CD4-positive, CD25-positive, alpha-beta regulatory T cell (primary cell): ENCODE data around the gene CHPF. TPM values are rescaled to one million over a fixed set of nuclear protein-coding genes. Genes with fewer than 3 reads are reported as not detected.

Experiments
- ATAC-seq, 2 donors: fragments of 150-1000 bp; cut with Tn5 transposase; one replicate each; pipeline ENCODE4 v1.10.0; 2021; ENCODE audit warnings: low read depth in 2 of 2, moderate number of reproducible peaks in 2 of 2, moderate library complexity in 1 of 2
- DNase-seq, 3 donors: peaks; one replicate each; pipeline versions ENCODE4 v3.0.0 to v3.0.0-alpha.2; 2012 to 2022; ENCODE audit warnings: mixed read lengths in 1 of 3
- H3K27ac ChIP-seq: one replicate; pipeline ENCODE4 v1.7.0; 2013; ENCODE audit warnings: mild to moderate bottlenecking, low read length; ENCODE audit not compliant: insufficient read depth, poor library complexity, severe bottlenecking
- H3K27me3 ChIP-seq: one replicate; pipeline ENCODE4 v1.7.0; 2013; ENCODE audit warnings: low read length; ENCODE audit not compliant: control insufficient read depth, insufficient read depth
- H3K36me3 ChIP-seq: one replicate; pipeline ENCODE4 v1.7.0; 2013; ENCODE audit warnings: mild to moderate bottlenecking, low read length, moderate library complexity; ENCODE audit not compliant: control insufficient read depth, insufficient read depth
- H3K4me1 ChIP-seq: 2 replicates; pipeline ENCODE4 v1.7.0; 2013; ENCODE audit warnings: mild to moderate bottlenecking, low read length; ENCODE audit not compliant: insufficient read depth, control insufficient read depth, poor library complexity, severe bottlenecking
- H3K4me3 ChIP-seq: one replicate; pipeline ENCODE4 v1.7.0; 2013; ENCODE audit warnings: low read depth, mild to moderate bottlenecking, low read length, moderate library complexity
- H3K9me3 ChIP-seq, 2 experiments: 1 replicate in 1 of 2; 2 replicates in 1 of 2; pipeline ENCODE4 v1.7.0; 2013; ENCODE audit warnings: low read length in 2 of 2, mild to moderate bottlenecking in 1 of 2, moderate library complexity in 1 of 2; ENCODE audit not compliant: control insufficient read depth in 2 of 2
- H3K27ac Mint-ChIP-seq, 3 donors: one replicate each; pipeline ENCODE4 v1.8.0; 2020 to 2022; ENCODE audit warnings: mild to moderate bottlenecking in 3 of 3, mixed read lengths in 3 of 3, moderate library complexity in 2 of 3
- H3K27me3 Mint-ChIP-seq: one replicate; pipeline ENCODE4 v1.8.0; 2022; ENCODE audit warnings: mild to moderate bottlenecking, mixed read lengths
- H3K36me3 Mint-ChIP-seq: one replicate; pipeline ENCODE4 v1.8.0; 2020; ENCODE audit warnings: mixed read lengths
- H3K4me1 Mint-ChIP-seq, 4 donors: one replicate each; pipeline ENCODE4 v1.8.0; 2020 to 2022; ENCODE audit warnings: mixed read lengths in 4 of 4, mild to moderate bottlenecking in 1 of 4
- H3K4me3 Mint-ChIP-seq, 4 donors: one replicate each; pipeline ENCODE4 v1.8.0; 2020 to 2022; ENCODE audit warnings: mild to moderate bottlenecking in 4 of 4, mixed read lengths in 4 of 4, moderate library complexity in 3 of 4
- H3K9me3 Mint-ChIP-seq, 7 donors: one replicate each; pipeline ENCODE4 v1.8.0; 2020 to 2022; ENCODE audit warnings: mixed read lengths in 7 of 7, mild to moderate bottlenecking in 3 of 7, moderate library complexity in 2 of 7
- polyA plus RNA-seq, 4 donors: library from polyadenylated mRNA; unstranded; fragments of 300-500 nt; fragmentation: Illumina TruSeq; gene quantifications; one replicate each; pipeline ENCODE4 v1.2.3, GENCODE V29; 2021
- total RNA-seq: library from RNA; stranded (reverse); gene quantifications from one replicate; pipeline ENCODE4 v1.2.3, GENCODE V29; 2022

CHPF gene
- total and polyA plus RNA-seq, 5 donors from 2014 or later, result 3.0 to 6.6 (median 4.5) TPM

DNA sequence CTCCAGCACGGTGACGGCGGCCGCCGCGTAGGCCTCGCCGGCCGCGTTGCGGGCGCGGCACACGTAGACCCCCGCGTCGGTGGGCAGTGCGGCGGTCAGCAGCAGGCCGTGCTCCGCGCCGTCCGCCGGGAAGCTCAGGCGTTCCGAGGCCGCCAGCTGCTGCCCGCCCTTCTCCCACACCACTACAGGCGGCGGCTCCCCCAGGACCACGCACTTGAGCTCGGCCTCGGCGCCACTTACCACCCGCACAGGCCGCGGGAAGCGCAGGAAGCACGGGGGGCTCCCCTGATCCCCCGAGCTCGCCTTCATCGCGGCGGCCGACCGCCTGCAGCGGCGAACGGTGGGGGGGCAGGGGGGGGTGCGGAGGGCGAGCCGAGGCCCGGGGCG lies 27.3 kb upstream of the CHPF start:
- Histone ChIP-seq H3K36me3 (no peaks in the 10 kb centered on the region), H3K4me1 (peaks cover 6% of the 10 kb centered on the region), H3K27me3 (peaks cover 6% of the 10 kb centered on the region), H3K4me3 (no peak overlapping the region), H3K27ac (no peak overlapping the region), H3K9me3 (no peaks in the 10 kb centered on the region)
- peaks cover 0 to 3% (median 1%) of the 10 kb centered on the region in 4 donors for H3K4me1 Mint-ChIP-seq
- no peaks in the 10 kb centered on the region for H3K36me3 Mint-ChIP-seq
- no peak for ATAC-seq
- H3K27me3 Mint-ChIP-seq, result peaks cover 46% of the 10 kb centered on the region
- DNase-seq, result no peak
- H3K9me3 Mint-ChIP-seq, result peaks cover 0 to 3% (median 0%) of the 10 kb centered on the region in 7 donors
- no peak overlapping the region for H3K27ac Mint-ChIP-seq
- H3K4me3 Mint-ChIP-seq, result no peak overlapping the region

DNA sequence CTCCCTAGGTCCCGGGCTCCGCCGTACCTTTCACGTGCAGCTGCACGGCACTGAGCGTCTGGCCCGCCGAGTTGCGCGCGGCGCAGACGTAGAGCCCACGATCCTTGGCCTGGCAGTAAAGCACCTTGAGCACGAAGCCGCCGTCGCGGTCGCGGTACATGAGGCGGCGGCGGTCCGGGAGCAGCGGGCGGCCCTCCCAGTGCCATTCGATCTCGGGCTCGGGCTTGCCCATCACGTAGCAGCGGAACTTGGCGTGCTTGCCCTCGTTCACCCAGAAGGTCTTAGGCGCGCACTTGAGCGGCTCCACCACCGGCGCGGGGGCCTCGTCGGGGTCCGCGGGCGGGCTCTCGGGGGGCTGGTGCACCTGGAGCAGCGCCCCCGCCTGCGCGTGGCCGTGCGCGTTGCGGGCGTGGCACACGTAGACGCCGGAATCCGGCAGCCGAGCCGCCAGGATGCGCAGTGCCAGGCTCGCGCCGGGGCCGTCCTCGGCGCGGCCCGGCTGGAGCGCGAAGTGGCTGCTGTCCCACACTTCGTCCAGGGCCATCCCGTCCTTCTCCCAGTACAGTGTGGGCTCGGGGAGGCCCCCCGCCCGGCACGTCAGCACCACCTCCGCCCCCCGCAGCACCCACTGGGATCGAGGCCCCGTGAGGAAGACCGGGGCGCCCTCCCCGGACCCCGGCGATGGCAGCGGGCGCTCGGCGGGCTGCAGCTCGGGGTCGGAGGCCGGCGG lies 26.8 kb upstream of the CHPF start:
- Mint-ChIP-seq H3K27ac (no peak overlapping the region), H3K9me3 (peaks cover 0 to 3% (median 0%) of the 10 kb centered on the region in 7 donors), H3K27me3 (peaks cover 40% of the 10 kb centered on the region), H3K36me3 (no peaks in the 10 kb centered on the region), H3K4me1 (peaks cover 0 to 3% (median under 1%) of the 10 kb centered on the region in 4 donors), H3K4me3 (peak overlapping the region in 1 of 4 donors; percentile 11)
- no peak for DNase-seq
- Histone ChIP-seq H3K4me3 (no peak overlapping the region), H3K36me3 (no peaks in the 10 kb centered on the region), H3K9me3 (no peaks in the 10 kb centered on the region), H3K27ac (no peak overlapping the region), H3K4me1 (peaks cover 6% of the 10 kb centered on the region), H3K27me3 (peaks cover 6% of the 10 kb centered on the region)
- no peak for ATAC-seq

- peaks cover 6% of the 10 kb centered on the region for H3K27me3 ChIP-seq
- no peak for ATAC-seq
- peaks cover 0 to 3% (median 0%) of the 10 kb centered on the region in 4 donors for H3K4me1 Mint-ChIP-seq
- H3K27ac Mint-ChIP-seq, result no peak overlapping the region
- H3K4me3 ChIP-seq, result no peak overlapping the region
- H3K27ac ChIP-seq, result no peak overlapping the region
- peak overlapping the region in 2 of 4 donors; percentile 11 to 37 for H3K4me3 Mint-ChIP-seq
- peaks cover 34% of the 10 kb centered on the region for H3K27me3 Mint-ChIP-seq
- peaks cover 6% of the 10 kb centered on the region for H3K4me1 ChIP-seq
- H3K36me3 ChIP-seq, result no peaks in the 10 kb centered on the region
- no peak for DNase-seq
- H3K9me3 ChIP-seq, result no peaks in the 10 kb centered on the region
- H3K36me3 Mint-ChIP-seq, result no peaks in the 10 kb centered on the region
- H3K9me3 Mint-ChIP-seq, result peaks cover 0 to 3% (median 0%) of the 10 kb centered on the region in 7 donors
Measured at GRCh38 chr2:219569635-219570034, 26.0 kb upstream of the CHPF start.

DNA sequence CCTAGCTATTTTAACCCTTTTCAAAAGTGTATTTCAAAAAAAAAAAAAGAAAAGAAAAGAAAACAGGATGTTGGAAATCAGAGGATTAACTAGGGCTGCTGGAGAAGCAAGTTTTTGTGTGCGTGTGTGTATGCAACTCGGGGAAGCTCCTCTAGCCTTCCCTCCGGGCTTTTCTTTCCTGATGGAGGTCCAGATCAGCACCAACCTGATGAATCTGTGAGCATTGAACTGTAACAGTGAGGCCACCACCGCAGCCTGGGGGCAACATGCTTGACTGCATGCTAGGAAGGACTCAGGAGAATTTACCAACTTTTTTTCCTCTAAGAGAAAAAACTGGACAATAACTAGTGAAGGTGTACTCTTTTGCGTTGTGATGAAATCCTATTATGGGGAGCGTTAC lies 25.4 kb upstream of the CHPF start:
- ATAC-seq (no peak), DNase-seq (no peak)
- Mint-ChIP-seq H3K27ac (no peak overlapping the region), H3K9me3 (peaks cover 0 to 3% (median 0%) of the 10 kb centered on the region in 7 donors), H3K27me3 (peaks cover 31% of the 10 kb centered on the region), H3K4me1 (peaks cover 0 to 3% (median 0%) of the 10 kb centered on the region in 4 donors), H3K4me3 (peak overlapping the region in 2 of 4 donors; percentile 2 to 11), H3K36me3 (no peaks in the 10 kb centered on the region)
- peaks cover 6% of the 10 kb centered on the region for H3K27me3 ChIP-seq
- H3K36me3 ChIP-seq, result no peaks in the 10 kb centered on the region
- no peak overlapping the region for H3K27ac ChIP-seq
- H3K4me1 ChIP-seq, result peaks cover 6% of the 10 kb centered on the region
- H3K9me3 ChIP-seq, result no peaks in the 10 kb centered on the region
- H3K4me3 ChIP-seq, result no peak overlapping the region

DNA sequence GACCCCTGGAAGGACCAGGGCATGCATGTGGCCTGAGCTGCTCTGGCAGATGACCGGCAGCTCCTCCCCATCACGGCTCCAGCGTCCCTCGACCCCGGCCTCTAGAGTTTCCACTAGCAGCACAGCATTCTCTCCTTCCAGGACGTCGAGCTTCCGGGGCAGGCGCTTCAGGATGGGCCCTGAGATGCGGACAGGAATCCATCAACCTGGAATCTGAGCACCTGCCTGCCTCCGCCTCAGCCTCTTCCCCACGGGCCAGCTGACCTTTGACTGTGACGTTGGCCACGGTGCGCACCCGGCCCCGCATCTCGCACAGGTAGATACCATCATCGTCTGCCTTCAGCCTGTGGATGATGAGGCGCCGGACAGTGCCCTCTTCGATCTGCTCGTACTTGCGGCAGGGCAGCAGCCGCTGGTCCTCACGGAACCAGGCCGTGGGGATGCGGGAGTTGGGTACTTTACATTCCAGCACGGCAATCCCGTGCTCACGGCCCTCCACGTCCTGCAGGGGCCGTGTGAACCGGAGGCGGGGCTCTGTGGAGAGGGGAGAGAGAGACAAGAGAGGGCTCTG lies 24.3 kb upstream of the CHPF start:
- no peak for DNase-seq
- H3K4me3 Mint-ChIP-seq, result no peak overlapping the region

GRCh38 chr2:219567131-219567530 lies 23.5 kb upstream of the CHPF start:
- H3K27ac Mint-ChIP-seq, result no peak overlapping the region
- DNase-seq (no peak), ATAC-seq (no peak)
- peaks cover 6% of the 10 kb centered on the region for H3K4me1 ChIP-seq
- H3K27me3 ChIP-seq, result peaks cover 3% of the 10 kb centered on the region
- H3K9me3 Mint-ChIP-seq, result peaks cover 0 to 3% (median 0%) of the 10 kb centered on the region in 7 donors
- no peaks in the 10 kb centered on the region for H3K36me3 ChIP-seq
- no peak overlapping the region for H3K27ac ChIP-seq
- H3K27me3 Mint-ChIP-seq, result peaks cover 18% of the 10 kb centered on the region
- H3K4me1 Mint-ChIP-seq, result peaks cover 0 to 3% (median 0%) of the 10 kb centered on the region in 4 donors
- H3K4me3 Mint-ChIP-seq, result no peak overlapping the region
- H3K36me3 Mint-ChIP-seq, result no peaks in the 10 kb centered on the region
- H3K4me3 ChIP-seq, result no peak overlapping the region
- H3K9me3 ChIP-seq, result no peaks in the 10 kb centered on the region

More for the DNA sequence above, 24.3 kb upstream of the CHPF start:
- Histone ChIP-seq H3K9me3 (no peaks in the 10 kb centered on the region), H3K4me3 (no peak overlapping the region), H3K4me1 (peaks cover 6% of the 10 kb centered on the region), H3K27ac (no peak overlapping the region), H3K27me3 (peaks cover 5% of the 10 kb centered on the region), H3K36me3 (no peaks in the 10 kb centered on the region)
- Mint-ChIP-seq H3K27ac (peak overlapping the region in 1 of 3 donors; percentile 92), H3K4me1 (peaks cover 0 to 3% (median 0%) of the 10 kb centered on the region in 4 donors), H3K9me3 (peaks cover 0 to 3% (median 0%) of the 10 kb centered on the region in 7 donors), H3K36me3 (no peaks in the 10 kb centered on the region), H3K27me3 (peaks cover 22% of the 10 kb centered on the region)
- ATAC-seq, result no peak

DNA sequence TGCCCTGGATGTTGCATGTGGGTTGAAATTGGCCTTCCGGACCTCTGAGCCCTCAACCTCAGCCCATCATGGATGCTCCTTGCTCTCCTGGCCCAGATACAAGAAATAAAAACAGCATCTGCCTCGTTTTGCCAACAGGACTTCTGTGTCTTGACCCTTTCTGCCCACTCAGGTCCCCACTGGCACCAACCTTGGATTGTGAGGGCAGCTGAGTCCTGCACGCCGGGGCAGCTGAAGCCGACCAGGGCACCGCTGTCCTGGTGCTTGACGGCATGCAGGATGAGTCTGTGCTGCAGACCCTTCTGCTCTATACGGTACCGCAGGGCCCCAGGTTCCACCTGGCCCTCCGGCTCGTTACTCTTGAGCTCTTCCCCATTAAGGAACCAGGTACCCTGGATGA lies 23.0 kb upstream of the CHPF start:
- DNase-seq (no peak), ATAC-seq (no peak)
- Histone ChIP-seq H3K27ac (no peak overlapping the region), H3K36me3 (no peaks in the 10 kb centered on the region), H3K4me3 (no peak overlapping the region), H3K4me1 (peaks cover 6% of the 10 kb centered on the region), H3K9me3 (no peaks in the 10 kb centered on the region), H3K27me3 (no peaks in the 10 kb centered on the region)
- H3K4me1 Mint-ChIP-seq, result no peaks in the 10 kb centered on the region
- peaks cover 0 to 3% (median 0%) of the 10 kb centered on the region in 7 donors for H3K9me3 Mint-ChIP-seq
- H3K27ac Mint-ChIP-seq, result no peak overlapping the region
- H3K27me3 Mint-ChIP-seq, result peaks cover 13% of the 10 kb centered on the region
- no peak overlapping the region for H3K4me3 Mint-ChIP-seq
- H3K36me3 Mint-ChIP-seq, result no peaks in the 10 kb centered on the region
